OCI-LY7 (cell line): Measurements from ENCODE around the gene STAG1.
"Not testable (repeated sequence)": the region's sequence is repeated elsewhere in the genome, so short reads cannot be mapped to it uniquely, and the experiment has no call there.

Experiments
- EZH2phosphoT487 ChIP-seq: fragments of 200-600 bp; sonication (generic); IDR thresholded peaks from 2 replicates; pipeline ENCODE4 v1.6.1; 2018; ENCODE audit warnings: low read depth, borderline replicate concordance, mild to moderate bottlenecking, mixed run types, antibody characterized with exemption, low read length, moderate library complexity, mixed read lengths
- TF ChIP-seq, protein P1 (sequence below): fragments of 200-600 bp; sonication (generic); conservative IDR thresholded peaks from 2 replicates; pipeline ENCODE4 v1.5.1; 2014; ENCODE audit warnings: mild to moderate bottlenecking, antibody characterized with exemption, low read length, moderate library complexity, mixed read lengths

DNA sequence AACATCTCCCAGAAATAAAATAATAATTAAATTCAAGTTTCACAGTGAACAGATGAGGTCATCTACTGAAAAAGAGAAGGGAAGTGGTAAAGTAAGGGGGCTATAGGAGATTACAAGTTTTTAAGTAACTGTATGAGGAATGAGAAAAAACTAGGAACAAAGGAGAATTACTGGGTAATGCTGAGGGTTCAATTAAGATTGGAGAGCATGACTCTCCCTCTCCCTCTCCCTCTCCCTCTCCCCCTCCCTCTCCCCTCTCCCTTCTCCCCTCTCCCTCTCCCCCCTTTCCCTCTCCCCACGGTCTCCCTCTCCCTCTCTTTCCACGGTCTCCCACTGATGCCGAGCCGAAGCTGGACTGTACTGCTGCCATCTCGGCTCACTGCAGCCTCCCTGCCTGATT lies 29.8 kb downstream of the STAG1 start:
- TF ChIP-seq, protein P1, sequence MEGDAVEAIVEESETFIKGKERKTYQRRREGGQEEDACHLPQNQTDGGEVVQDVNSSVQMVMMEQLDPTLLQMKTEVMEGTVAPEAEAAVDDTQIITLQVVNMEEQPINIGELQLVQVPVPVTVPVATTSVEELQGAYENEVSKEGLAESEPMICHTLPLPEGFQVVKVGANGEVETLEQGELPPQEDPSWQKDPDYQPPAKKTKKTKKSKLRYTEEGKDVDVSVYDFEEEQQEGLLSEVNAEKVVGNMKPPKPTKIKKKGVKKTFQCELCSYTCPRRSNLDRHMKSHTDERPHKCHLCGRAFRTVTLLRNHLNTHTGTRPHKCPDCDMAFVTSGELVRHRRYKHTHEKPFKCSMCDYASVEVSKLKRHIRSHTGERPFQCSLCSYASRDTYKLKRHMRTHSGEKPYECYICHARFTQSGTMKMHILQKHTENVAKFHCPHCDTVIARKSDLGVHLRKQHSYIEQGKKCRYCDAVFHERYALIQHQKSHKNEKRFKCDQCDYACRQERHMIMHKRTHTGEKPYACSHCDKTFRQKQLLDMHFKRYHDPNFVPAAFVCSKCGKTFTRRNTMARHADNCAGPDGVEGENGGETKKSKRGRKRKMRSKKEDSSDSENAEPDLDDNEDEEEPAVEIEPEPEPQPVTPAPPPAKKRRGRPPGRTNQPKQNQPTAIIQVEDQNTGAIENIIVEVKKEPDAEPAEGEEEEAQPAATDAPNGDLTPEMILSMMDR = not testable (repeated sequence)
- TF ChIP-seq EZH2phosphoT487 = not testable (repeated sequence)
